GM21447 (cell line): ENCODE data around the gene WDR93.

Experiments used
- ATAC-seq: cut with Tn5 transposase; IDR thresholded peaks from one replicate; pipeline ENCODE4 v1.9.1; 2021; ENCODE audit not compliant: unreplicated experiment

The WDR93 gene

DNA sequence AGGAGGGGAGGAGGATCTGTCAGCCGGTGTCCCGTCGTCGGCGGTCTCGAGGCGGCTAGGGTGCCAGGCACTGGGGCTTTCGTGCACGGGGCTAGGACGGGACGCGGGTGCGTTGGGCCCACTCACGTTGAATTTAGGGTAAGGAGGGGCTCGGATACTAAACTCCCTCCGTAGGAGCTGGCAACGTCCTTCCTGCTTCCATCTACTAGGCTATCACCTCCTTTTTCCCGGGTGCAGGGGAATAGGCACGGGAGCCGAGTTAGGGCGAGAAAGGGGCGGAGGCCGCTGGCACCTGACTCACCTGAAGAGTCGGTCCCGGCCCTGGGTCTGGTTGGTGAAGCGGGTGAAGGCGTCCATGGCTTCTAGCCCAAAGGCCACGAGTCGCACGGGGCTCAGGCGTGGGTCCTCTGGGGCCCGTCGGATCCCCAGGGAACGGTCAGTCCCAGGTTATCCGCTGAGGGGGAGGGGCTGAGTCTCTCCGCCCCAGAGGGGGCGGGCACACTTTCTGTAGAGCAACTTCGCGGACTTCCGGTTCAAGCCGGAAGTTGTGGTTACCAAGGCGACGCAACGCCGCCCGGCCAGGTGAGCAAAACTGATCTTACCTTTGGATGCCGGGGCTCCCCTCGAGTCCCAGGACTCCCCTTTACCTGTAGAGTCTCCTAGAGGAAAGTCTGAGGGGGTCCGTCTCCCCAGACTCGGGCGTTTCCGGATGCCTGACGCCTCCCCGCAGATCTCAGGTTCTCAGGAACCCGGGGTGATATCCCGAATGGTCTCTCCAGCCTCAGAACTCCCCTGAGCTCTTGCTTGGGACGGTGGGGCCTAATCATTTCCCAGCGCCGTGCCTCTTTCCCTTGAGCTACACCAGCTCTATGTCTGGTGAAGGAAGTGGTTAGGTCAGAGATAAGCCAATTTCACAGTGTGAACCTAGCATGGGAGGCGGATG is at the start of gene WDR93, which contains the start of gene PEX11A:
TSS of gene WDR93 (plus strand) at position 536 of the 943 bp plus-strand sequence. CDS start 10,936 bp downstream, outside the sequence.
TSS of gene PEX11A (minus strand) at position 479 of the 943 bp plus-strand sequence. CDS start at position 357, 122 bp downstream.
- peak; percentile 90 for ATAC-seq

DNA sequence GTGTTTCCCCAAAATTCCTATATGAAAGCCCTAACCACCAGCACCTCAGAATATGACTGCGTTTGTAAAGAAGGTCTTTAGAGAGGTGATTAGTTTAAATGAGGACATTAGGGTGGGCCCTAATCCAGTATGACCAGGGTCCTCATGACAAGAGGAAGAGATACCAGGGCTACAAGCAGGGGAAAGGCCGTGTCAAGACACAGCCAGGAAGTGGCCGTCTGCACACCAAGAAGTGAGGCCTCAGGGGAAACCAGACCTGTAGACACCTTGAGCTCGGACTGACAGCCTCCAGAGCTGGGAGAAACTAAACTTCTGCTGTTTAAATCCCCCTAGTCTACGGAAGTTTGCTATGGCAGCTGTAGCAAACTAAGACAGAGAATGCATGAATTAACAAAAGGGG is 49.6 kb upstream of the WDR93 start:
- no peak for ATAC-seq

DNA sequence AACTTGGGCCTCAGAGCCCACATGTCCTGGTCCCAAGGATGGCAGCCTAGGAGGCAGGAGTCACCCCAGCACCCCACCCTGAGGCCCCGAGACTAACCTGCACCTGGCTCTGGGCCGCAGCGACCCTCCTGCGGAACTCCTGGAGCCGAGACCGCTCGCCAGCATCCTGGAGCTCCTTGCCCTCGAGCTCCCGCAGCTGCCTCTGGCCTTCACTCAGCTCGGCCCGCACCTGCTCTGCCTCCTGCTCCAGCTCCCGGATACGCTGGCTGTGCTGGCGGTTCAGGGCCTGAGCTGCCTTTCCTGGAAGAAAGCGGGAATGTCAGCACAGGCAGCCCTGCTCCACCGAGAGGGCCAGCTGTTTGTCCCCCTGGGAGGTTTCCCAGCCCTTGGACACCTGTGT is 48.5 kb upstream of the WDR93 start:
- ATAC-seq, result no peak

DNA sequence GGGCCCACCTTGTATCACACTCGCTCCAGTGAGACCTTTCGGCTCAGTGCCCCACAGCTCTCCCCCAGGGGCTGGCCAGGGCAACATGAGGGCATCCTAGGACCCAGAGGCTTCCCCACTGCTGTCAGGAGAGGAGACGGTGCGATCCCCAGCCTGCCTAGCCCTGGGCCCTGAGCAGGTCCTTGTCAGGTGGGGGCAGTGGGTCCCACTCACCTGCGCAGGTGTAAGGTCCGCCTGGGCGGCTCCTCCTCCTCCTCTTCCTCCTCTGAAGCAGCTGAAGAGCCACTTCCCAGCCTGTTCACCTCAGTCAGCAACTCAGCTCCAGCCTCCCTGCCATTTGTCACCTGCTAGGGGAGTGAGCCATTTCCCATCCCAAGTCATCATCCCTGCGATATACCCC is 44.9 kb upstream of the WDR93 start:
- ATAC-seq, result no peak

DNA sequence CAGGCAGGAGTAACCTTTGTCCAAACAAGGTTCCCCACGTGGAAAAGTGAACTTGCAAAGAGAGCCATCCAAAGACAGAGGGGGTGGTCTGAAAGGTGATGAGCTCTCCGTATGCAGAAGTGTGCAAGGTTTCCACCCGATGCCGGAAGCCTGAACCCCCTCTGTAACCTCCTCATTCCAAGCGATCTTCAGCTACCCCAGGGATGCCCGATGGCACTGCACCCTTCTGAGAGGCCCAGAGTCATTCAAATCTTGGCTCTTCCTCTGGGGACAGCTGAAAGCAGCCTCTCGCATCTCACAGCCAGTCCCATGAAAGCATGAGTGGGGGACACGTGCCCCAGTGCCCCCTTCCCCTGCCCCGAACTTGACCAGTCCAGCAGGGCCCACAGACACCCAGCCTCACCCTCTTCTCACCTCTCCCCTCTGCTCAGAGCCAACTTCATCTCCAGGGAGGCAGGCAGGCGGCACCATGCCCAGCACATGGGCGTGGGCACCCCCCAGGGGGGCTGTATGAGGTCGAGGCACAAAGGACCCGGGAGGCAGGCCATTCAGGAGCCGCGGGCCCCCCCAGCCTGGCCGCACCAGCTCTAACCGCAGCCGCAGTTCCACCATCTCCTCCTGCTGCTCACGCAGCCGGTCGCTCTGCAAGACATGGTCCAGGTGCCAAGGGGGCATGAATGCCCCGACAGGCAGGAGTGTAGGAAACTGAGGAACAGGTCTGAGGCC is 44.0 kb upstream of the WDR93 start:
- ATAC-seq, result no peak

DNA sequence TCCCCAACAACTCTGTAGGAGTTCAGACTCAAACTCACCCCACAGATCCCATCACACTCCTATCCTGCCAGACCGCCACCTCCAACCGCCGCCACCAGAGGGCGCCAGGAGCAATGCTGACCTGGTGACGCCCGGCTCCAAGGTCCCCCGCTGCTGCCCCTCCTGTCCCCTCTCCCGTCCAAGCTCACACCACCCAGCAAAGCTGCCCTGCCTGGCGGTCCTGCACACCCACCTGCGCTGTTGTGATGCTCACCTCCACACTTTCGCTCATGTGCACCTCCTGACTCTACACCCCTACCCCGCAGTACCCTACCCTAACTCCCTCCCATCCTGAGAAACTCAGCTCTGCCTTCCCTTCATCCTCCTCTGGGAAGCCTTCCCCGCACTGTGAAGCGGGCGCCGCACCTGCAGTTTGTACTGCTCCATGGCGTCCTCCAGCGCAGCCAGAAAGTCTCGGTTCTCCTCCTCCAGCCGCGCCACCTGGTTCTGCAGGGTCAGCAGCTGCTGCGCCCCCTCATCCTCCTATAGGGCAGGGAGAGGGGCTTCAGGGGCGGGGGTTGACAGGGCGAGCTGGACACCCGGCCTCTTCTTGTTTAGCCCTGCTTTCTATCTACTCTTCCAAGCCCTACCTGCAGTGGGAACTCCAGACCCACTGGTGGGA is 43.3 kb upstream of the WDR93 start:
- ATAC-seq, result no peak

DNA sequence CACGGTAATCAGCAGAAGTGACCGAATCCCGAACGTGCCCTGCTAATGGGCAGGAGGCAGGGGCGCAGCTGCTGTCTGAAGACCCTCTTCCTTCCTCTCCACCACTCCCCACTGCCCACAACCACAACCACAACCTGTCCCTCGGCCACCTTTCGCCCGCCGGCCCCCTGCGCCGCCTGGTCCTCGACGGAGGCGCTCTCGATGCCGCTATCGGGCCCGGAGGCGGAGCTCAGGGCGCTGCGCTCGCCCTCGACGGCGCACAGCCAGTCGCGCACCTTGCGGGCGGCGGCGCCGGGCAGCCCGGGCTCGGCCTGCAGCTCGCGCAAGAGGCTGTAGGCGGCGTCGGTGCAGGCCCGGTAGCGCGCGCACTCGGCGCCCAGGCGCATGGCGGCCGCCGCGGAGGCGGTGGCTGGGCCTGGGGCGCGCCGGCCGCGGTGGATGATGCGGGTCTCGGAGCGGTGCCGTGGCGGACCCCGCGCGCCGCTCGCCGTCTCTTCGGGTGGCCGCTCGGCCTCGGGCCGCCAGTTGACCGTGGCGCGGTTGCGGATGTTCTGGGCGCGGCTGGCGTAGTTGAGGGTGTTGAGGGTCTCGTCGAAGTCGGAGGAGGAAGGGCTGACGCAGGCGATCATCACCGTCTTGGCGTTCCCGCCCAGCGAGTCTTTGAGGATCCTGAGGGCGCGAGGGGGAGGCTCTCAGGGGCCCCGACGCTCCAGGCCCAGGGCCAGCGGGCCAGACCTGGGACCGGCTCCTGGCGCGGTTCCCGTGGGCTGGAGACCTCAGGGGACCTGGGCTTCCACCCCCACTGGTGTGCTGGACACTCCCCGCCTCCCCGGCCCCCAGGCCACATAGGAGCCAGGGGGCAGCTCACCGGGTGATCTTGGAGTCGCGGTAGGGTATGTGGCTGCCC is 42.3 kb upstream of the WDR93 start:
- ATAC-seq, result no peak

DNA sequence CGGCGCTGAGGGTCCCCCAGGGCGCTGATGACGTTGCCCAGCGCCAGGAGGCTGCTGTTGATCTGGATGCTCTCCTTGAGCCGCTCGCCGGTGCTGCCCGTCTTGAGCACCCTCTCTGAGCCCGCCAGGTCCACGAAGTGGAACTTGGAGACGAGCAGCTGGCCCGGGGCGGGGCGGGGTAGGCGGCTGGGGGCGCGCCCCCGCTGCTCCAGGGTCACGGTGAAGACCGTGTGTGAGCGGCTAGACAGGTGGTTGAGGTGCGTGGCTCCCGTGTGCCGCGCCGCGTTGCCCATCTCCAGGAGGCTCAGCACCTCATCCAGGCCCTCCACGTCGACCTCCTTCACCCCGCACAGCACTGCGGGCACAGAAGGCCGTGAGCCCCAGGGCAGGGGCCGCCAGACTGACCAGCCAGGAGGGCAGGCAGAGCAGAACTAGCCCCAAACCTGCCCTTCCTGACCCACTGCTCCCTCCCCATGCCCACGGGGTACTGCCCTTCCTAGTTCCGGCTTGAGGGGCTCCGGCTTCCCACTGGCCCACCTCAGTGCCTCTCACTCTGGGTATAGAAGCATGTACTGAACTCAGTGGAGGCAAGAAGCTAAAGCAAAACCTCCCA is 41.5 kb upstream of the WDR93 start:
- no peak for ATAC-seq

DNA sequence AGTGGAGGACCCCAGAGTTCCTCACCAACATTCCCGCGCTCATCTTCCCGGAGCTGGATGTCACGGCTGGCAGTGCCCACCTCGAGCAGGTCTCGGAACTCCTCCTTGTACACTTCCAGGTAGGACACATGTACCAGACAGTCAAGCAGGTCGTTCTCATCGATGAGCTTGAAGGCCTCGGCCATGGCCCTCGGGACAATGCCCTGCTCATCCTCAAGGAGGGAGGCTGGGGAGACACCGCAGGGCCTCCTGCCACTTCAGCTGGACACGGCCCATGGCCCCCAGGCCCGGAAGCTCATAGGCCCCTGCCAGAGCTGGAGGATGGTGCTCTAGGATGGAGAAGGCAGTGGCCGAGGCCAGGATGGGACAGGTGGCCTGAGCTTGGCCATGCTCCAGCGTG is 40.9 kb upstream of the WDR93 start:
- no peak for ATAC-seq

DNA sequence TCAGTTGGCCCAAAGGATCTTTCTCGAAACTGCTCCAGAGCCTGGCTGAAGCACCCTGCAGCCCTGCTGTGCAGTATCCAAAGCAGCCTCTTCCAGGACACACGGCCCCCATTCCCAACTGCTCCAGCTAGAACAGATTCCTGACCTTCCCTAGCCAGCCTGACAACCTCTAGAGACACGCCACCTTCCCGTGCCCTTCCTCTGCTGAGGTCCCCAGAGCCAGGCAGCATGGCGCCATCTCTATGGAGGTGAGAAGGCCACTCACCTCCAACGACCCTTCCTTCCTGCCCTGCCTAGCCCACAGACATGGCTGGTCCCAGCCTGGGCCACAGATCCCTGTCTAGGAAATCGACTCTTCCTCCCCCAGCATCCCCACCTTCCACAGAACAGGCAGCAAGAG is 38.5 kb upstream of the WDR93 start:
- ATAC-seq, result no peak

DNA sequence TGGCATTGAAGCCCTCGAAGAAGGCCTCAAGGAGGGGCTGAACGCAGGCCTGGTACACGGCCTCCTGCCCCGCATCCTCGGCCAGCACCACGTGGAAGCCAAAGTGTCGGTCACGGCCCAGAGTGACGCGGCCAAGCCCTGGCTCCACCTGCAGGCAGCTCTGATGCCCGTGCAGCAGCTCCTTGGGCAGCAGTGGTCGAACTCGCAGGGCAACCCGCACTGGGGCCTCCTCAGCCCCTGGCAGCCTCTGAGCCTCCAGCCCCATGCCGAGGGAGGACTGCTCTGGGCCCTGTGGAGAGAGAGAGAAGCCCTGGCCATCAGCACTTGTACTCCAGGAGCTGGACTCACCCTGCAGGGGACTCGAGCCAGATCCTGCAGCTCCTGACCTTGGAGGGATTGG is 37.9 kb upstream of the WDR93 start:
- no peak for ATAC-seq

DNA sequence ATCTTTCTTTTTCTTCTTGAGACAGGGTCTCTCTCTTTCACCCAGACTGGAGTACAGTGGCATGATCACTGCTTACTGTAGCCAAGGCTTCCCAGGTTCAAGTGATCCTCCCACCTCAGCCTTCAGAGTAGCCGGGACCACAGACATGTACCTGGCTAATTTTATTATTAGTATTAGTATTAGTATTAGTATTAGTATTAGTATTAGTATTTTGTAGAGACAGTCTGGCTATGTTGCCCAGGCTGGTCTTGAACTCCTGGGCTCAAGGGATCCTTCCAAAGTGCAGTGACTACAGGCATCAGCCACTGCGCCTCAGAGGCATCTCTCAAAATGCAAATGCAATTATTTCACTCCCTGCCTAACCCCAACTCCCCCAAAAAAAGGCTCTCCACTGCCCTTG is 37.0 kb upstream of the WDR93 start:
- no peak for ATAC-seq

DNA sequence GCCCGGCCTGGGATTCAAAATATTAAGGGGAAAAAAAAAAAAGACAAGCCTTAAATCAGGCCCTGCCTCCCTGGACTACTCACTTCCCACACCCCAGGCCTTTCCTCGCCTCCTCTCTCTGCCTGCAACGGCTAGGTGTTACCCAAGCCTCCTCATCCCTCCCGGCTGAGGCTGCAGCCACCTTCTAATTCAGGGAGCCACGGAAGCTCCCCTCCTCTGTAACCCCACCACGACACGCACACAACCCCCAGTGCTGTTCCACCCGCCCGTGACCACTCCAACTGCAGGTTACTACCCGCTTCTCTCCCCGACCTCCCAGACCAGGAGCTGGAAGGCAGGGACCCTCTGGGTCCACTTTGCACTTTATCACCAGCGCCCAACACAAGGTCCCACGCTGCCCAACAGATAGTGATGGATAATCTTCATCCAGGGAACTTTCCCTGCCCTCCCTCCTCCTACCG is 36.3 kb upstream of the WDR93 start:
- ATAC-seq, result no peak

DNA sequence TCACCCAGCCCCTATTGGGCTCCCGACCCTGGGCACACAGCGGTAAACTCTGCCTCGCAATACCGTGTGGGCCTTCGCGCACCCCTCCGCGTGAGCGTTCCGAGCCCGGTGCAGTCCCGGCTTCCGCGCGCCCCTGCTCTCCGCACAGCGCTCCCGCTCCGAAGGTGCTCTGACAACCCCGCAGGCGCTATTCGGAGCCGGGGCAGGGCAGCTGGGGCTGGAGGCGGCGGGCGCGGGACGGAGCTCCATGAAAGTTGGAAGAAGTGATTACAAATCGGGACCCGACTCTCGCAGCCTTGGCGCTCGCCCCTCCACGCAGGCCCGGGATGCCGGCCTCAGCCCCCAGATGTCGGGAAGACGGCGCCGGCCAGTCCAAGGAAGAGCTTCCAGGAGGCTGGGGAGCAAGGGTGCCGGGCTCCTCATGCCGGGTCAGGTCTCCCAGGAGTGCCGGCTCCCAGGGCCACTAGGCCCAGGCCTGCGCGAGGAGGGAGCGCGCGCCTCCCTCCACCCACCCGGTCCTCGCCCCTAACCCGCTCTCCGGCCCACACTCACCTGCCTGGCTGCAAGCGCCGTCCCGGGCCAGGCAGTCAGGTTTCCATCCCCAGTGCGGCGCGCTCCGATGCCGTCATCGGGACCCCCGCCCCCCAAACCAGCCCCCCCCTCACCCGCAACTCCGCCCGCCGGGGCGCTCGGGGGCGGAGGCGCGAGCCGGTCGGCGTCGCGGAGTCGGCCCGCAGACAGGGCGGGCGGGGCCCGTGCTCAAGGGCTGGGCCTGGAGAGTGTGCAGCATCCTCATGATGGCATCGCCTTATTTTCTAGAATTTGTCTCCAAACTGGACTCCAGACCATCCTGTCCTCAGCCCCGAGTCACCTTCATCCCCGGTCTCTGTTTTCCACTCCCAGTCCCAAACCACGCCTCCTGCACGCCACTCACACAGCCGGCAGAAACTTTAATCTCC is 35.5 kb upstream of the WDR93 start, which contains the start of gene KIF7:
TSS of gene KIF7 (minus strand) at position 621 of the 959 bp plus-strand sequence. CDS start 2,537 bp downstream, outside the sequence.
- ATAC-seq, result no peak

DNA sequence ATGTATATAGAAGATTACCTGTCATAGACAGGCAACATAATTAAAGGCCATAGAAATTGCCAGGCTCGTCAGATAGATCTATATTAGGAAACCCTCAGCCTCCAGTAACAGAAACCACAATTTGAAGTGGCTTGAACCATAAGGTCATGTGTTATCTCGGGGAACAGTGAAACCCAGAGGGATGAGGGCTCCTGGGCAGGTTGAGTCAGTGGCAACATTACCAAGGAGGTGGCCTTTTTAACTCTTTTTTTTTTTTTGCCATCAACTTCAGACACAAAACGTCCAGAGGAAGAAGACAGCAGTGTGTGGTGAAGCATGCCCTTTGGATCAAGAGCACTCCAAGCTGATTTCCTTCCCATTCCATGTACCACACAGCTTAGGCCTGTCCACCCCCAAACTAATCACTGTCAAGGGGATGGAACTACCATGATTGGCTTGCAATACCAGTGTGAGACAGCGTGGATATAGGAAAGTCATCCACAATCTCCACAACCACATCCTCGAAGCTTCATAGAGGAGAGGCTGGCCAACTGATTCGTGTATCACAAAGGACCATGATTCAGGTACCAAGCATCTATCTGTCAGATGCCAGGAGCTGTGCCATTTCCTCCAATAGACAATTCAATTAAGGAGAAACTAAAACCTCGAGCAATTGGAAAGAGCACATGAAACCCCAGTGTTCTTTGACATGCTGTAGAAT is 34.3 kb upstream of the WDR93 start:
- ATAC-seq, result no peak

DNA sequence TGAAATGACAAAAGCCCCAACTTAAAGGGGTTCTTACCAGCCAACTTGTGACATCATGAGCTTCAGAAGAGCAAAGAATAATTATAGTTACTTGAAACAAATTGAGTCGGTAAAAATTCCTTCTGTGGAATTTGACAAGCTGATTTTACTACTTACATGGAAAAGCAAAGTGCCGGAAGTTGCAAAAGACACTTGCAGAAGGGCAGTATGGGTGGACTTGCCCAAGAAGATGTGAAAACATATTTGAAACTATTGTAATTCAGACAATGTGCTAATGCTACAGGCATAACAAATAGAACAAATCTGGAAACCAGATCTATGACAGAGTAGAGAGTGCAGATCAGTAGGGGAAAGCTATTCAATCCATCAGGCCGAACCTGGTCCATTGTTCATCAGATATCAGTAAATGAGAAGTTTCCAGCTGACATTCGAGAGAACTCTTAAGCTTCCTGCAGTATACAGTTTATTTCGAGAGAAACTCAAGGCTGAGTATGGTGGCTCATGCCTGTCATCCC is 32.9 kb upstream of the WDR93 start:
- no peak for ATAC-seq

DNA sequence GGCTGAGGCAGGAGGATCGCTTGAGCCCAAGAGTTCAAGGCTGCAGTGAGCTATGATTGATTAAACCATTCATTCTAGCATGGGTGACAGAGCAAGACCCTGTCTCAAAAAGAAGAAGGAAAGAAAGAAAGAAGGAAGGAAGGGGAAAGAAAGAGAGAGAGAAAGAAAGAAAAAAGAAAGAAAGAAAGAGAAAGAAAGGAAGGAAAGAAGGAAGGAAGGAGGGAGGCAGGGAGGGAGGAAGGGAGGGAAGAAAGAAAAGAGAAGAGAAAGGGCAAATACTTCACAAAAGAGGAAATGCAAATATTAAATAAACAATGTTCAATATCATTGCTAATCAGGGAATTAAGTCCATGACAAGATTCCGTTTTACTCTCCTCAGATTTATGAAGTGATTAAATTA is 31.3 kb upstream of the WDR93 start:
- no peak for ATAC-seq

DNA sequence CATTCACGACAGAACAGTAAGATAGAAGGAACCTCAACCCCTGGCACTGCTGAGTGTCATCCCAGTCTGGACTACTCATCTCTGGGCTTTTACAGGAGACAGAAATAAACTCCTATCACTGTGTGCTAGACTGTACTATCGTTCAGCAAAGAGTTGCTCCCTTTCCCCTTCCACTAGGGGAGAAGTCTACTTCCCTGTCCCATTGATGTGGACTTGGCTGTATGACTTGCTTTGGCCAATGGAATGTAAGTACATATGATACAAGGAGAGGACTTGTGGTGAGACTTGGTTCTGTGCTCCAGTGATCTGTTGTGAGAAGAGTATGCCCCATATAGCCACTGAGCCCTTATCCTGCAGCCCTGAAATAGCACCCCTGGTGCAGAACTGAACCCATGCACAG is 30.1 kb upstream of the WDR93 start:
- ATAC-seq, result no peak
